HG02884 (cell line): ENCODE results near the gene POLA2.

Experiments
- ATAC-seq: cut with Tn5 transposase; IDR thresholded peaks from one replicate; pipeline ENCODE4 v1.9.1; 2021; ENCODE audit warnings: mild to moderate bottlenecking, moderate library complexity; ENCODE audit not compliant: unreplicated experiment

Gene POLA2

GRCh38 chr11:65307298-65308229 is 45.8 kb downstream of the POLA2 start:
- ATAC-seq, result no peak

- no peak for ATAC-seq
Measured at GRCh38 chr11:65308281-65308891, 46.6 kb downstream of the POLA2 start.

GRCh38 chr11:65309006-65309405 is 47.2 kb downstream of the POLA2 start:
- ATAC-seq, result no peak

- no peak for ATAC-seq
Measured at GRCh38 chr11:65310215-65310614, 48.5 kb downstream of the POLA2 start.

GRCh38 chr11:65310736-65311135 is 49.0 kb downstream of the POLA2 start:
- no peak for ATAC-seq

GRCh38 chr11:65311170-65311678 is 49.5 kb downstream of the POLA2 start:
- ATAC-seq, result no peak

GRCh38 chr11:65314501-65315203 is 52.9 kb downstream of the POLA2 start, which contains the start of gene CDC42EP2:
CDC42EP2 (plus strand) TSS chr11:65314866; CDS start chr11:65320899, 6,033 bp downstream.
- ATAC-seq, result peak; percentile 65

- no peak for ATAC-seq
Measured at GRCh38 chr11:65315204-65315865, 53.6 kb downstream of the POLA2 start.

- no peak for ATAC-seq
Measured at GRCh38 chr11:65315866-65316226, 54.1 kb downstream of the POLA2 start.

GRCh38 chr11:65316227-65317024 is 54.7 kb downstream of the POLA2 start:
- ATAC-seq, result no peak

GRCh38 chr11:65317025-65317786 is 55.4 kb downstream of the POLA2 start:
- no peak for ATAC-seq

GRCh38 chr11:65320386-65321075 is 58.8 kb downstream of the POLA2 start:
- no peak for ATAC-seq

- no peak for ATAC-seq
Measured at GRCh38 chr11:65321076-65321475, 59.3 kb downstream of the POLA2 start.

- no peak for ATAC-seq
Measured at GRCh38 chr11:65321828-65322485, 60.2 kb downstream of the POLA2 start.

- ATAC-seq, result no peak
Measured at GRCh38 chr11:65323813-65324212, 62.1 kb downstream of the POLA2 start.

GRCh38 chr11:65325435-65325834 is 63.7 kb downstream of the POLA2 start:
- no peak for ATAC-seq

- ATAC-seq, result no peak
Measured at GRCh38 chr11:65327021-65327420, 65.3 kb downstream of the POLA2 start.

- no peak for ATAC-seq
Measured at GRCh38 chr11:65329478-65329877, 67.7 kb downstream of the POLA2 start.
